ENCODE measurements around the gene WAC.

The WAC gene

GRCh38 chr10:28533571-28534304 lies 820 bp downstream of the WAC start:
- no peak for DNase-seq

DNA sequence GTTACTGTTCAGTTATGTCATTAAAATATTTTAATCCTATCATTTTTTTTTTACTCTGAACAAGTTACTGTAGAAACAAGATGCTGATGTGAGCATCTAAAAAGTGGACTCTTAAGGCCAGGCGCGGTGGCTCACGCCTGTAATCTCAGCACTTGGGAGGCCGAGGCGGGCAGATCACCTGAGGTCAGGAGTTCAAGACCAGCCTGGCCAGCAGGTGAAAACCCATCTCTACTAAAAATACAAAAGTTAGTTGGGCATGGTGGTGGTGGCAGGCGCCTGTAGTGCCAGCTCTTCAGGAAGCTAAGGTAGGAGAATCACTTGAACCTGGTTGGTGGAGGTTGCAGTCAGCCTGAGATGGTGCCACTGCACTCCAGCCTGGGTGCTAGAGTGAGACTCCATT lies 2.9 kb downstream of the WAC start:
- no peak for DNase-seq

- DNase-seq: no peak
Observed at GRCh38 chr10:28538595-28538994, 5.7 kb downstream of the WAC start.

DNA sequence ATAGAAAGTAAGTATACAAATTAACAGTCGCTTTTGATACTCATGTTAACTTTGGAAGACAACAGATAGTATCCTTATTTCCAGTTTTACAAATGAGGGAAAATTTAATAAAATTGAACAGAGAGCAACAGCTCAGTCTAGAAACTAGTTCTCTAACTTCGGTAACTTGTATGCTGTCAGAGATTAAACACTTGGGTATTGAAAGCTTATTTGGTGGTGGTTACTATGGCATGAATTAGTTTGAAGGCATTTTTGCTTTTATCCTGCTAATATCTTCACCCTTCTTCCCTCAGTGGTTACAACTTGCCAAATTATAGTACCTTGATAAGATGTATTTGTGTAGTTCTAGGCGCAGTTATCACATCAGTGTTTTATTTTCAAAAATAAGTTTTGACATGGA lies 7.2 kb downstream of the WAC start:
- DNase-seq: no peak

DNA sequence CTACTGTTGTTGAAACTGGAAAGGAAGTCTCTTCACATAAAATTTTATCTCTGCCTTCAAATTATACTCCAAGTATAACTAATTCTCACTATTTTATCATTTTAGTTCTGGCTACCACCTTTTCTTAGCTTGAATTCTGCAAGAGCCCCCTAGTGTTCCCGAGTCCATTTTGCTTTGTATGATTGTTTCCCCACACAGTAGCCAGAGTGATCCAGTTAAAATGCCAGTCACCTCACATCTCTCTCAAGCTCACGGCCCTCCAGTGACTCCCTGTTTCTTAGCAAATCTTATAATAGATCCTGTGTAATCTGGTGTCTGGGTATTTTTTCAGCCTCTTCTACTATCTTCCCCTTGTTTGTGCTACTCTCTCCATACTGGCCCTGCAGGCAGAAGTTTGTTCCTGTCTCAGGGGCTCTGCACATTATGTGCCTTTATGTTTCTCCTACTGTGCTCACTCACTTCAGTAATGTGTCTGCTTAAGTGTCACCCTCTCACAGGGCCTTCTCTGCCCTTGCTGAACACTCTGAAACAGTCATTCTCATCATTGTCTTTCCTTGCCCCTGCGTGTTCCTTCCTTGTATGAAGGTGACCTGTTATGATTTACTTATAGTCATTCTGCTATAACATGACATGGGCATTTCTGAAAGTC lies 8.9 kb downstream of the WAC start:
- no peak for DNase-seq

GRCh38 chr10:28542728-28543127 lies 9.8 kb downstream of the WAC start:
- no peak for DNase-seq

DNA sequence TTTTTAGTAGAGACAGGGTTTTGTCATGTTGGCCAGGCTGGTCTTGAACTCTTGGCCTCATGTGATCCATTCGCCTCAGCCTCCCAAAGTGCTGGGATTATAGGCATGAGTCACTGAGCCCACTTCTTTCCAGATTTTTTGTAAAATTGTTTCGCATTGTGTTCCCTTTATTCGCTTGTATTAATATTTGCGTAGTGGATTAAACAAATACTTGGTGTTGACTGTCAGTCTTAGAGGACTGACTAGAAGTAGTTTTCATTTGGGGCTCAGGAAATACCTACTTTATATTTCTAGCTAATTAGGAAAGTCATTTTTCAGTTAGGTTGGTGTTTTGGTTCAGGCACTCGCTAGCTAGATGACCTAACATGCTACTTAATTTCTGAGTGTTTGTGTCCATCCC lies 11.1 kb downstream of the WAC start:
- no peak for DNase-seq

- DNase-seq: no peak
Observed at GRCh38 chr10:28545967-28546644, 13.2 kb downstream of the WAC start.

DNA sequence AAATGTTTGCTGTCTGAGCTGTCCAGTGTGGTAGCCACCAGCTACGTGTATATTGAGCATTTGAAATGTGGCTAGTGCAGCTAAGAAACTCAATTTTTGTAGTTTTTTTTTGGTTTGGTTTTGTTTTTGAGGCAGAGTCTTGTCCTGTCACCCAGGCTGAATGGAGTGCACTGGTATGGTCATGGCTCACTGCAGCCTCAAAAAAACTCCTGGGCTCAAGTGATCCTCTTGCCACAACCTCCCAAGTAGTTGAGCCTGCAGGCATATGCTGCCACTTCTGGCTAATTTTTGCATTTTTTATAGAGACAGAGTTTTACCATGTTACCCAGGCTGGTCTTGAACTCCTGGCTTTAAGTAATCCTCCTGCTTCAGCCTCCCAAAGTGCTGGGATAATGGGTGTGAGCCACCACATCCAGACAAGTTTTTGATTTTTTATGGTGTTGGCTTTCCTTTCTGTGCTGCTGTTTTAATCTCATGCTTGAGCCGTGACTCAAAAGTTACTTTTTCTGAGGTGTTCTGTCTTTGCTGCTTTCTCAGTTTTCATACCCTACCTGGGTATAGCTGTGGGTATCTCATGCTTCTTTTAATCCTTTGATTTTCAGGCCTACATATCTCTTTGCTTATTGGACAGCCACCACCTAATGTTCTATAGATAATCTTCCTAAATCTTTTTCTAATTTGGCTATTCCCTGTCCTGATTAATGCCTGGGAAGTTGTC lies 16.0 kb downstream of the WAC start:
- no peak for DNase-seq

DNA sequence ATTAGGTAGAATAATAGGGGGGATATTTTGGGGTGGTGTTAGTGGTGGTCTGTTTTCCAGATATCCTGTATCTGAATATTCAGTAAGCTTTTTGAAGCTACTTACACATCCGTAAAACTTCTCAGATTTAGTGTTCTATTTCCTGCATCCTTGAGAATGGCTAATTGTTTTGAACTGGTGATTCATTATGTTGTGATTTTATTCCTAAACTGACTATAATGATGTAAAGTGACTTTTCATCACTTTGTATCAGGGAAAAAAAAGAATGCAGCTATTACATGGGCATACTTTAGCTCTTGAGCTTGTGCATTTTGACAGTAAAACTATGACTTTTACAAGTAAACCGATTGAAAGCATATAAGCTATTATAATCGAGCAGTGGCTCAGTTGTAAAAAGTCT lies 18.2 kb downstream of the WAC start:
- no peak for DNase-seq

GRCh38 chr10:28552775-28553174 lies 19.9 kb downstream of the WAC start:
- no peak for DNase-seq

DNA sequence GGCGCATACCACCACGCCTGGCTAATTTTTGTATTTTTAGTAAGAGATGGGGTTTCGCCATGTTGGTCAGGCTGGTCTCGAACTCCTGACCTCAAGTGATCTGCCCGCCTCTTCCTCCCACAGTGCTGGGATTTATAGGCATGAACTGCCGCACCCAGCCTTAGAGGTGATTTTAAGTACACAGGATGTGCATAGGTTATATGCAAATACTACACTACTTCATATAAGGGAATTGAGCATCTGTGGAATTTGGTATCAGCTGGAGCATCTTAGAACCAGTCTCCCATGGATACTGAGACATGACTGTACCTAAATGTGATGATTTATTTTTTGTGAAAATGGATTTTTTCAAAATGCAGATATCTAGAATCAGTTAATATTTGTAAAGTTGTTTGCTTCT lies 21.1 kb downstream of the WAC start:
- DNase-seq: no peak

DNA sequence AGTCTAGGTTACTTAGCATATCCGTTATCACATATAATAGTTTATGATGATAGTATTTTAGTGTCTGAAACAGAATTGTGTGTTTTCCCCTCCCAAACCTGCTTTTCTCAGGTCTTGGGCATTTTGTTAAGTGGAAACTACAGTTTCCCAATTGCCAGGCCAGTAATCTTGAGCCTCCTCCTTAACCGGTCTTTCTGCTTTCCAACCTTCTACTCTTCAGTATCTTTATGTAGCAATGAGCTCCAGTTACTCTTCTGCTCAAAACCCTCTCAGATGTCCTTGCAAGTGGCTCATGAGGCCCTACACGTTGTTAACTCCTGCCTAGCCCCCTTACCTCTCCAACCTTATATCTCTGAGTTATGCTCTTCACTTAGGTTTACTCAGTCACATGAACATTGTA lies 22.0 kb downstream of the WAC start:
- DNase-seq: no peak

GRCh38 chr10:28555358-28555757 lies 22.4 kb downstream of the WAC start:
- DNase-seq: no peak

GRCh38 chr10:28556142-28556541 lies 23.2 kb downstream of the WAC start:
- DNase-seq: no peak

GRCh38 chr10:28558186-28558585 lies 25.3 kb downstream of the WAC start:
- DNase-seq: no peak

- DNase-seq: no peak
Observed at GRCh38 chr10:28558923-28559508, 26.1 kb downstream of the WAC start.

GRCh38 chr10:28559618-28560017 lies 26.7 kb downstream of the WAC start:
- no peak for DNase-seq

DNA sequence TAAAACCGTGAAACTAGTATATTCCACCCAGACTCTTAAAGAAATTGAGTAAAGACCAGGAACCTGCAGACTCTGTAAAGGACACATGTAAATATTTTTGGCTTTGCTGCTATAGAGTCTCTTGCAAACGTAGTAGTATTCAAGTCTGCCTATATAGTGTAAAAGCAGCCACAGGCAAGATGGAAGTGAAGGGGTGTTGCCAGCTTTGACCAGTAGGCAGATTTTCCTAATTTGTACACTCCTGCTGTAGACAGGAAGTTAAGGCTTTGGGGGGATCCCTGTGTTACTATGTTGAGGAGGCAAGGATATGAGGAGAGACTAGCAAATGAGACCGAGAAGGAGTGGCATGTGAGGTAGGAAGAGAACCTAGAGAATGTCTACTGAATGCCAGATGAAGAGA lies 27.7 kb downstream of the WAC start:
- DNase-seq: no peak

- DNase-seq: no peak
Observed at GRCh38 chr10:28561531-28561930, 28.6 kb downstream of the WAC start.

DNA sequence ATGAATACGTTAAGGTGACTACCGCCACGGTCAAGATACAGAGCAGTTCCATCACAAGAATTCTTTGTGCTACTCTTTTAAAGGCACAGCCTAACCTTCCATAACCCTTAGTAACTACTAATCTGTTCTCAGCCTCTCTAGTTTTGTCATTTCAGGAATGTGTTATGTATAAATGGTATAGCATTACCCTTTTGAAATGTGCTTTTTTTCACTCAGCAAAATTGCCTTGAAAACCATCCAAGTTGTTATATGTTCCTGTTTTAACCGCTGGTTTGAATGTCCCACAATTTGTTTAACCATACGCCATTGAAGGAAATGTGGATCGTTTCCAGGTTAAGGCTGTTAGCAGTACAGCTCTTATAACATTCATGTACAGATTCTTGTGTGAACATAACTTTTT lies 32.0 kb downstream of the WAC start:
- DNase-seq: no peak

- no peak for DNase-seq
Observed at GRCh38 chr10:28566458-28567015, 33.6 kb downstream of the WAC start.

Measured in NCI-H1105 (cell line).